IMR-90 (cell line): Measurements from ENCODE around the gene IRS2. TPM values are rescaled to one million over a fixed set of nuclear protein-coding genes. Genes with fewer than 3 reads are reported as not detected.

ENCODE experiments used
- ATAC-seq: fragments of 200-7000 bp; cut with Tn5 transposase; 2 replicates; pipeline ENCODE4 v1.9.1; 2020; ENCODE audit warnings: low read depth, mild to moderate bottlenecking, moderate library complexity
- BruUV-seq: library from RNA; stranded (reverse); fragments of 400-500 nt; replicated peaks from 2 replicates; lab custom pipeline; 2021; lab: Mats Ljungman, UMichigan
- CTCF ChIA-PET: fragments of 300-600 bp; formaldehyde crosslinking; extraction: SDS; loops from one replicate; lab custom pipeline; 2021; ENCODE audit warnings: antibody characterized with exemption; lab: Yijun Ruan, JAX
- POLR2A ChIA-PET: fragments of 300-600 bp; sonication (Branson Sonifier 250); formaldehyde crosslinking; loops from one replicate; lab custom pipeline; 2022; ENCODE audit warnings: antibody characterized with exemption; ENCODE audit not compliant: unreplicated experiment; lab: Charles Lee
- DNase-seq: peaks from one replicate; pipeline ENCODE4 v3.0.0; 2013
- H2AFZ ChIP-seq: replicated peaks from 2 replicates; pipeline ENCODE3; 2013; ENCODE audit warnings: low read length, mild to moderate bottlenecking; ENCODE audit not compliant: poor library complexity
- H2AK5ac ChIP-seq: 2 replicates; pipeline ENCODE4 v1.6.1; 2013; ENCODE audit warnings: low read depth, low read length, inconsistent platforms
- H2AK9ac ChIP-seq: replicated peaks from 2 replicates; pipeline ENCODE3; 2013; ENCODE audit warnings: mild to moderate bottlenecking, low read depth, low read length, moderate library complexity; ENCODE audit not compliant: poor library complexity
- H2BK120ac ChIP-seq: 2 replicates; pipeline ENCODE4 v1.6.1; 2013; ENCODE audit warnings: low read depth, low read length, inconsistent platforms
- H2BK15ac ChIP-seq: 3 replicates; pipeline ENCODE4 v1.6.1; 2013; ENCODE audit warnings: low read depth, low read length, inconsistent platforms
- H2BK20ac ChIP-seq: 2 replicates; pipeline ENCODE4 v1.6.1; 2013; ENCODE audit warnings: low read depth, mild to moderate bottlenecking, inconsistent platforms, low read length, moderate library complexity
- H2BK5ac ChIP-seq: 2 replicates; pipeline ENCODE4 v1.6.1; 2013; ENCODE audit warnings: mild to moderate bottlenecking, low read depth, low read length, inconsistent platforms; ENCODE audit not compliant: poor library complexity, severe bottlenecking
- H3K14ac ChIP-seq: replicated peaks from 2 replicates; pipeline ENCODE4 v1.6.1; 2013; ENCODE audit warnings: low read depth, low read length, inconsistent platforms
- H3K18ac ChIP-seq: 2 replicates; pipeline ENCODE4 v1.6.1; 2013; ENCODE audit warnings: low read depth, low read length, control low read depth
- H3K23ac ChIP-seq: 2 replicates; pipeline ENCODE4 v1.6.1; 2013; ENCODE audit warnings: low read depth, low read length, inconsistent platforms
- H3K27ac ChIP-seq: 2 replicates; pipeline ENCODE4 v1.5.1; 2013; ENCODE audit warnings: mild to moderate bottlenecking, control low read depth, low read length; ENCODE audit not compliant: insufficient read depth
- H3K27me3 ChIP-seq: 2 replicates; pipeline ENCODE4 v1.6.1; 2013; ENCODE audit warnings: low read length; ENCODE audit not compliant: control insufficient read depth, insufficient read depth
- H3K36me3 ChIP-seq: 2 replicates; pipeline ENCODE4 v1.6.1; 2013; ENCODE audit warnings: low read length, mixed read lengths; ENCODE audit not compliant: control insufficient read depth, insufficient read depth
- H3K4ac ChIP-seq: 2 replicates; pipeline ENCODE4 v1.6.1; 2013; ENCODE audit warnings: low read depth, low read length, inconsistent platforms
- H3K4me1 ChIP-seq: 2 replicates; pipeline ENCODE4 v1.6.1; 2013; ENCODE audit warnings: low read length, mixed read lengths; ENCODE audit not compliant: control insufficient read depth, insufficient read depth
- H3K4me2 ChIP-seq: 2 replicates; pipeline ENCODE4 v1.6.1; 2013; ENCODE audit warnings: low read depth, mild to moderate bottlenecking, control low read depth, low read length, moderate library complexity
- H3K4me3 ChIP-seq: 2 replicates; pipeline ENCODE4 v1.5.1; 2013; ENCODE audit warnings: low read depth, mild to moderate bottlenecking, control low read depth, low read length, moderate library complexity; ENCODE audit not compliant: insufficient read depth
- H3K56ac ChIP-seq: 2 replicates; pipeline ENCODE4 v1.6.1; 2013; ENCODE audit warnings: low read length, inconsistent platforms; ENCODE audit not compliant: insufficient read depth; ENCODE audit errors: extremely low read depth
- H3K79me1 ChIP-seq, 2 experiments: 2 replicates each; pipeline ENCODE4 v1.6.1; 2013; ENCODE audit warnings: low read length in 2 of 2, inconsistent platforms in 1 of 2, low read depth in 1 of 2
- H3K9ac ChIP-seq: 2 replicates; pipeline ENCODE4 v1.6.1; 2013; ENCODE audit warnings: low read depth, low read length, control low read depth
- H3K9me1 ChIP-seq: 2 replicates; pipeline ENCODE4 v1.6.1; 2013; ENCODE audit warnings: low read length, inconsistent platforms; ENCODE audit not compliant: insufficient read depth
- H3K9me3 ChIP-seq: 2 replicates; pipeline ENCODE4 v1.6.1; 2013; ENCODE audit warnings: low read length; ENCODE audit not compliant: control insufficient read depth, insufficient read depth
- H4K20me1 ChIP-seq: 2 replicates; pipeline ENCODE4 v1.6.1; 2013; ENCODE audit warnings: low read length, inconsistent platforms; ENCODE audit not compliant: insufficient read depth
- H4K5ac ChIP-seq: 2 replicates; pipeline ENCODE4 v1.6.1; 2013; ENCODE audit warnings: mild to moderate bottlenecking, low read depth, low read length, control low read depth
- H4K8ac ChIP-seq, 2 experiments: 2 replicates each; pipeline ENCODE4 v1.6.1; 2013; ENCODE audit warnings: low read depth in 2 of 2, low read length in 2 of 2, control low read depth in 1 of 2, inconsistent platforms in 1 of 2
- H4K91ac ChIP-seq: 2 replicates; pipeline ENCODE4 v1.6.1; 2013; ENCODE audit warnings: low read depth, low read length, inconsistent platforms; ENCODE audit not compliant: insufficient read depth
- BHLHE40 ChIP-seq: fragments of 150-350 bp; IDR thresholded peaks from 2 replicates; pipeline ENCODE4 v1.6.1; 2016; ENCODE audit warnings: mild to moderate bottlenecking, low read depth, low read length
- CEBPB ChIP-seq: IDR thresholded peaks from 2 replicates; pipeline ENCODE4 v1.6.1; 2012; ENCODE audit warnings: low read depth, low read length, improper control_type of control experiment
- CHD1 ChIP-seq: IDR thresholded peaks from 2 replicates; pipeline ENCODE4 v1.6.1; 2012; ENCODE audit warnings: low read depth, low read length, improper control_type of control experiment
- FOS ChIP-seq: fragments of 150-350 bp; IDR thresholded peaks from 2 replicates; pipeline ENCODE4 v1.6.1; 2016; ENCODE audit warnings: low read depth, low read length
- MAFK ChIP-seq: IDR thresholded peaks from 2 replicates; pipeline ENCODE4 v1.6.1; 2012; ENCODE audit warnings: low read depth, low read length, improper control_type of control experiment
- MAZ ChIP-seq: IDR thresholded peaks from 2 replicates; pipeline ENCODE4 v1.6.1; 2012; ENCODE audit warnings: low read depth, mild to moderate bottlenecking, low read length, improper control_type of control experiment, moderate library complexity, borderline replicate concordance
- MXI1 ChIP-seq: IDR thresholded peaks from 2 replicates; pipeline ENCODE4 v1.6.1; 2012; ENCODE audit warnings: low read depth, mild to moderate bottlenecking, low read length, moderate library complexity, borderline replicate concordance
- NFE2L2 ChIP-seq: fragments of 150-350 bp; IDR thresholded peaks from 2 replicates; pipeline ENCODE4 v1.6.1; 2016; ENCODE audit warnings: low read depth, mild to moderate bottlenecking, low read length
- POLR2A ChIP-seq: IDR thresholded peaks from 2 replicates; pipeline ENCODE4 v1.6.1; 2012; ENCODE audit warnings: mild to moderate bottlenecking, low read depth, low read length
- RAD21 ChIP-seq: IDR thresholded peaks from 2 replicates; pipeline ENCODE4 v1.6.1; 2012; ENCODE audit warnings: low read length, improper control_type of control experiment
- RCOR1 ChIP-seq: IDR thresholded peaks from 2 replicates; pipeline ENCODE4 v1.6.1; 2012; ENCODE audit warnings: mild to moderate bottlenecking, low read length, improper control_type of control experiment; ENCODE audit not compliant: insufficient replicate concordance
- RFX5 ChIP-seq: IDR thresholded peaks from 2 replicates; pipeline ENCODE4 v1.8.0; 2012; ENCODE audit warnings: low read depth, mild to moderate bottlenecking, low read length, moderate library complexity
- SMC3 ChIP-seq: fragments of 150-350 bp; IDR thresholded peaks from 2 replicates; pipeline ENCODE4 v1.6.1; 2016; ENCODE audit warnings: low read depth, mild to moderate bottlenecking, antibody characterized with exemption, low read length, moderate library complexity
- WGBS, 2 experiments: methylation state at CpG; one replicate each; pipeline versions ENCODE4 v1.1.5 to v1.1.7; 2013; ENCODE audit warnings: missing lambda C conversion rate in 2 of 2; ENCODE audit not compliant: insufficient read length in 1 of 2; ENCODE audit errors: extremely low coverage in 2 of 2; 5-methylcytosine and 5-hydroxymethylcytosine counted together
- dilution Hi-C: fragments of 300-500 bp; cut with HindIII; formaldehyde crosslinking; loops from one replicate; pipeline ENCODE4 v1.14.3; 2018; ENCODE audit warnings: low sequenced_read_pairs; ENCODE audit not compliant: unreplicated experiment
- in situ Hi-C: fragments of 300-500 bp; cut with MboI; formaldehyde crosslinking; loops from 3 replicates; pipeline ENCODE4 v1.14.3; 2019; ENCODE audit warnings: low sequenced_read_pairs, inconsistent platforms, mixed read lengths
- intact Hi-C: fragments of 100-400 bp; cut with micrococcal nuclease; formaldehyde crosslinking; loops from 2 replicates; pipeline ENCODE4 v1.10.0; 2022
- polyA plus RNA-seq, 3 experiments: library from polyadenylated mRNA; depleted of rRNA; stranded (reverse); fragments of >200 nt; gene quantifications; 2 replicates each; pipeline ENCODE4 v1.2.3, GENCODE V29; 2012; ENCODE audit warnings: low replicate concordance in 1 of 3
- total RNA-seq: library from RNA; depleted of rRNA; stranded (reverse); fragments of >200 nt; gene quantifications from 2 replicates; pipeline ENCODE4 v1.2.3, GENCODE V29; 2012
- TF ChIP-seq, protein P1 (sequence below): conservative IDR thresholded peaks from 2 replicates; pipeline ENCODE4 v1.5.1; 2012; ENCODE audit warnings: mild to moderate bottlenecking, low read depth, low read length, improper control_type of control experiment
- TF ChIP-seq, protein P2 (sequence below): fragments of 150-350 bp; IDR thresholded peaks from 2 replicates; pipeline ENCODE4 v1.6.1; 2017; ENCODE audit warnings: mild to moderate bottlenecking, antibody characterized with exemption, low read length, low read depth
- TF ChIP-seq, protein P3 (sequence below): fragments of 150-350 bp; IDR thresholded peaks from 2 replicates; pipeline ENCODE4 v1.6.1; 2016; ENCODE audit warnings: low read depth, mild to moderate bottlenecking, low read length, moderate library complexity, borderline replicate concordance

IRS2 gene
- total and polyA plus RNA-seq, 2 of the 4 experiments (the other 2 are of a cell fraction): 0.36 to 1.4 TPM

DNA sequence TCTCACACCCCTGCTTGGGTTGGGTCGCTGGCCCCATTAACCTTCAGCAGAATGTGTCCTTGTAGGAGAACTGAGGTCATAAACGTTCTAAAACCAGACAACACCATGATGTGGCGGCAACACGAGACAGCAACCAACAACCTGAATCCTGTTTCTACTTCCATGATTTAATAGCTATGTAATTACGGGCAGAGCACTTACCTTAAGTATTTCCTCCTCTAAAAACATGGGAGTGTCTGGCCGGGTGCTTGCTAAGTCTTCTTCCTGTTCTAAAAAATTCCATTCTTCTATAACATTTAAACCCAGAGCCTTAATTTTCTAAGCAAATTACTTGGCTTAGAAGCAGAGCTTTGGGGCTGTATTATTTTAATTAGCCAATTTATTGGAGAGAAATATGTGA, 33.5 kb upstream of the IRS2 start:
- no peak for DNase-seq
- Histone ChIP-seq H3K56ac (no peak overlapping the region), H3K9me3 (no peaks in the 10 kb centered on the region), H3K18ac (no peak overlapping the region), H2BK120ac (no peak overlapping the region), H2BK5ac (no peak overlapping the region), H4K5ac (no peak overlapping the region), H3K4me1 (peaks cover 3% of the 10 kb centered on the region; the same call in 1 of the 2 replicates), H3K36me3 (no peaks in the 10 kb centered on the region), H2AK5ac (no peak overlapping the region), H3K4ac (no peak overlapping the region), H3K4me2 (no peak overlapping the region), H3K27ac (no peak overlapping the region), H2BK15ac (no peak overlapping the region), H2AFZ (no peak overlapping the region), H3K27me3 (peaks cover 3% of the 10 kb centered on the region; the same call in 1 of the 2 replicates), H3K23ac (no peak overlapping the region), H2BK20ac (no peak overlapping the region), H4K20me1 (no peaks in the 10 kb centered on the region), H4K8ac (no peak overlapping the region), H3K14ac (no peak overlapping the region), H3K9me1 (peaks cover 9% of the 10 kb centered on the region; the same call in 1 of the 2 replicates), H2AK9ac (no peak overlapping the region), H4K91ac (no peak overlapping the region), H3K9ac (no peak overlapping the region), H3K79me1 (no peaks in the 10 kb centered on the region), H3K4me3 (no peak overlapping the region)
- intact Hi-C loops: no loop called here
- no TSS peak for BruUV-seq
- no peak for TF ChIP-seq RCOR1
- TF ChIP-seq, protein P1, sequence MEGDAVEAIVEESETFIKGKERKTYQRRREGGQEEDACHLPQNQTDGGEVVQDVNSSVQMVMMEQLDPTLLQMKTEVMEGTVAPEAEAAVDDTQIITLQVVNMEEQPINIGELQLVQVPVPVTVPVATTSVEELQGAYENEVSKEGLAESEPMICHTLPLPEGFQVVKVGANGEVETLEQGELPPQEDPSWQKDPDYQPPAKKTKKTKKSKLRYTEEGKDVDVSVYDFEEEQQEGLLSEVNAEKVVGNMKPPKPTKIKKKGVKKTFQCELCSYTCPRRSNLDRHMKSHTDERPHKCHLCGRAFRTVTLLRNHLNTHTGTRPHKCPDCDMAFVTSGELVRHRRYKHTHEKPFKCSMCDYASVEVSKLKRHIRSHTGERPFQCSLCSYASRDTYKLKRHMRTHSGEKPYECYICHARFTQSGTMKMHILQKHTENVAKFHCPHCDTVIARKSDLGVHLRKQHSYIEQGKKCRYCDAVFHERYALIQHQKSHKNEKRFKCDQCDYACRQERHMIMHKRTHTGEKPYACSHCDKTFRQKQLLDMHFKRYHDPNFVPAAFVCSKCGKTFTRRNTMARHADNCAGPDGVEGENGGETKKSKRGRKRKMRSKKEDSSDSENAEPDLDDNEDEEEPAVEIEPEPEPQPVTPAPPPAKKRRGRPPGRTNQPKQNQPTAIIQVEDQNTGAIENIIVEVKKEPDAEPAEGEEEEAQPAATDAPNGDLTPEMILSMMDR: no peak
- no peak for TF ChIP-seq MXI1
- no peak for TF ChIP-seq SMC3
- no peak for TF ChIP-seq CHD1
- TF ChIP-seq FOS: no peak
- TF ChIP-seq NFE2L2: no peak
- TF ChIP-seq, protein P2, sequence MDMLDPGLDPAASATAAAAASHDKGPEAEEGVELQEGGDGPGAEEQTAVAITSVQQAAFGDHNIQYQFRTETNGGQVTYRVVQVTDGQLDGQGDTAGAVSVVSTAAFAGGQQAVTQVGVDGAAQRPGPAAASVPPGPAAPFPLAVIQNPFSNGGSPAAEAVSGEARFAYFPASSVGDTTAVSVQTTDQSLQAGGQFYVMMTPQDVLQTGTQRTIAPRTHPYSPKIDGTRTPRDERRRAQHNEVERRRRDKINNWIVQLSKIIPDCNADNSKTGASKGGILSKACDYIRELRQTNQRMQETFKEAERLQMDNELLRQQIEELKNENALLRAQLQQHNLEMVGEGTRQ: no peak
- no peak for TF ChIP-seq MAZ
- no peak for TF ChIP-seq RFX5
- TF ChIP-seq, protein P3, sequence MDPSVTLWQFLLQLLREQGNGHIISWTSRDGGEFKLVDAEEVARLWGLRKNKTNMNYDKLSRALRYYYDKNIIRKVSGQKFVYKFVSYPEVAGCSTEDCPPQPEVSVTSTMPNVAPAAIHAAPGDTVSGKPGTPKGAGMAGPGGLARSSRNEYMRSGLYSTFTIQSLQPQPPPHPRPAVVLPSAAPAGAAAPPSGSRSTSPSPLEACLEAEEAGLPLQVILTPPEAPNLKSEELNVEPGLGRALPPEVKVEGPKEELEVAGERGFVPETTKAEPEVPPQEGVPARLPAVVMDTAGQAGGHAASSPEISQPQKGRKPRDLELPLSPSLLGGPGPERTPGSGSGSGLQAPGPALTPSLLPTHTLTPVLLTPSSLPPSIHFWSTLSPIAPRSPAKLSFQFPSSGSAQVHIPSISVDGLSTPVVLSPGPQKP: no peak
- no peak for TF ChIP-seq POLR2A
- no peak for TF ChIP-seq BHLHE40
- no peak for TF ChIP-seq RAD21
- no peak for TF ChIP-seq CEBPB
- no peak for TF ChIP-seq MAFK
- WGBS, 2 experiments: 67% methylated on average over 1 of the region's 6 CpGs; no CpG with 5 or more reads in 1 of the 2 experiments
- CTCF ChIA-PET: no interaction called here
- POLR2A ChIA-PET: no interaction called here
- dilution Hi-C loops: no loop called here
- in situ Hi-C loops: no loop called here
- ATAC-seq: no peak
